Measurements from ENCODE around the gene GK. TPM values are rescaled to one million over a fixed set of nuclear protein-coding genes. Genes with fewer than 3 reads are reported as not detected.

Gene GK
- total RNA-seq, 1 experiment from 2014 or later, result 7.5 TPM

- TF ChIP-seq ZNF423 (CRISPR knock-in tag; IDR thresholded peaks at IDR 0.05) (no peak), HMGA2 (CRISPR knock-in tag; IDR thresholded peaks at IDR 0.05) (no peak), ZNF512 (CRISPR knock-in tag; IDR thresholded peaks at IDR 0.05; ENCODE audit: borderline replicate concordance) (no peak), TEAD1 (CRISPR knock-in tag; IDR thresholded peaks at IDR 0.05) (no peak), FOXK1 (CRISPR knock-in tag; IDR thresholded peaks at IDR 0.05) (no peak), ZNF121 (CRISPR knock-in tag; IDR thresholded peaks at IDR 0.05) (no peak), ZBTB43 (CRISPR knock-in tag; IDR thresholded peaks at IDR 0.05) (no peak), NFATC4 (CRISPR knock-in tag; IDR thresholded peaks at IDR 0.05) (no peak), ZNF671 (CRISPR knock-in tag; IDR thresholded peaks at IDR 0.05) (no peak), SP1 (CRISPR knock-in tag; conservative IDR thresholded peaks at IDR 0.05) (no peak), ESRRA (CRISPR knock-in tag; IDR thresholded peaks at IDR 0.05; ENCODE audit: borderline replicate concordance) (no peak), SOX15 (CRISPR knock-in tag; IDR thresholded peaks at IDR 0.05) (no peak), NR3C1 (CRISPR knock-in tag; conservative IDR thresholded peaks at IDR 0.05; ENCODE audit: low read depth) (no peak), CDX4 (CRISPR knock-in tag; IDR thresholded peaks at IDR 0.05; ENCODE audit: borderline replicate concordance) (no peak), GABPB1 (CRISPR knock-in tag; IDR thresholded peaks at IDR 0.05) (no peak)
- TF ChIP-seq, protein P1, sequence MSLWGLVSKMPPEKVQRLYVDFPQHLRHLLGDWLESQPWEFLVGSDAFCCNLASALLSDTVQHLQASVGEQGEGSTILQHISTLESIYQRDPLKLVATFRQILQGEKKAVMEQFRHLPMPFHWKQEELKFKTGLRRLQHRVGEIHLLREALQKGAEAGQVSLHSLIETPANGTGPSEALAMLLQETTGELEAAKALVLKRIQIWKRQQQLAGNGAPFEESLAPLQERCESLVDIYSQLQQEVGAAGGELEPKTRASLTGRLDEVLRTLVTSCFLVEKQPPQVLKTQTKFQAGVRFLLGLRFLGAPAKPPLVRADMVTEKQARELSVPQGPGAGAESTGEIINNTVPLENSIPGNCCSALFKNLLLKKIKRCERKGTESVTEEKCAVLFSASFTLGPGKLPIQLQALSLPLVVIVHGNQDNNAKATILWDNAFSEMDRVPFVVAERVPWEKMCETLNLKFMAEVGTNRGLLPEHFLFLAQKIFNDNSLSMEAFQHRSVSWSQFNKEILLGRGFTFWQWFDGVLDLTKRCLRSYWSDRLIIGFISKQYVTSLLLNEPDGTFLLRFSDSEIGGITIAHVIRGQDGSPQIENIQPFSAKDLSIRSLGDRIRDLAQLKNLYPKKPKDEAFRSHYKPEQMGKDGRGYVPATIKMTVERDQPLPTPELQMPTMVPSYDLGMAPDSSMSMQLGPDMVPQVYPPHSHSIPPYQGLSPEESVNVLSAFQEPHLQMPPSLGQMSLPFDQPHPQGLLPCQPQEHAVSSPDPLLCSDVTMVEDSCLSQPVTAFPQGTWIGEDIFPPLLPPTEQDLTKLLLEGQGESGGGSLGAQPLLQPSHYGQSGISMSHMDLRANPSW (CRISPR knock-in tag; conservative IDR thresholded peaks at IDR 0.05; ENCODE audit: low read depth), result no peak
- H3K9me3 Mint-ChIP-seq, result no peaks in the 10 kb centered on the region
- DNase-seq (ENCODE audit: low spot score) (no peak), ATAC-seq (no peak)
- H3K27me3 Mint-ChIP-seq (ENCODE audit: low read depth), result no peaks in the 10 kb centered on the region
- no peaks in the 10 kb centered on the region for H3K4me1 Mint-ChIP-seq
- peaks cover 2% of the 10 kb centered on the region for H3K36me3 Mint-ChIP-seq
- H3K4me3 Mint-ChIP-seq, result no peak overlapping the region
- no peak overlapping the region for H3K27ac Mint-ChIP-seq
- CTCF ChIA-PET, result no interaction called here
- POLR2A ChIA-PET, result interaction anchor here (0.7 kb wide), 1 partner anchor 16 kb away, joined by 5 read pairs; no protein-coding TSS in a partner anchor
Observed at GRCh38 chrX:30674799-30675198, 21.6 kb downstream of the GK start.

DNA sequence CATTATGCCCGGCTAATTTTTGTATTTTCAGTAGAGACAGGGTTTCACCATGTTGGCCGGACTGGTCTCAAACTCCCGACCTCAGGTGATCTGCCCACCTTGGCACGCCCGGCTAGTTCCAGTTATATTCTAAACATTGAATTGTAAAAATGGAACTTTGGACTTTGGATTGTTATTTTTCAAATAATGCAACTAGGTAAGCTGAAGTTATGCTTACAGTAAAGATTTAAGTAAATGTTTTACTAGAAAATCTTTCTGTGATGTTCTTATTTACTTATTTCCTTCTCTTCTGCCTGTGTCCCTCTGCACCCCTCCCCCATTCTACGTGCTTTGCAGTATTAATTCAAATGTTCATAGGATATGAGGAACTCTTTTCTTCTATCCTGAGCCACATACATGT is 26.1 kb downstream of the GK start:
- DNase-seq (ENCODE audit: low spot score) (no peak), ATAC-seq (no peak)
- Mint-ChIP-seq H3K4me3 (no peak overlapping the region), H3K4me1 (no peaks in the 10 kb centered on the region), H3K27me3 (ENCODE audit: low read depth) (no peaks in the 10 kb centered on the region), H3K27ac (no peak overlapping the region), H3K9me3 (no peaks in the 10 kb centered on the region), H3K36me3 (no peaks in the 10 kb centered on the region)
- ChIA-PET POLR2A (interaction anchor here (0.7 kb wide), 1 partner anchor 1142 kb away, joined by 3 read pairs; no protein-coding TSS in a partner anchor), CTCF (no interaction called here)
- TF ChIP-seq CBFB (CRISPR knock-in tag; IDR thresholded peaks at IDR 0.05; ENCODE audit: low read depth) (no peak), ZNF138 (CRISPR knock-in tag; conservative IDR thresholded peaks at IDR 0.05) (no peak), SMAD3 (CRISPR knock-in tag; IDR thresholded peaks at IDR 0.05; ENCODE audit: borderline replicate concordance) (no peak), ZNF121 (CRISPR knock-in tag; IDR thresholded peaks at IDR 0.05) (no peak), FOXP1 (CRISPR knock-in tag; IDR thresholded peaks at IDR 0.05; ENCODE audit: borderline replicate concordance) (no peak), ZNF512 (CRISPR knock-in tag; IDR thresholded peaks at IDR 0.05; ENCODE audit: borderline replicate concordance) (no peak), ZNF416 (CRISPR knock-in tag; IDR thresholded peaks at IDR 0.05) (no peak), TP53 (CRISPR knock-in tag; IDR thresholded peaks at IDR 0.05) (no peak), ZNF671 (CRISPR knock-in tag; IDR thresholded peaks at IDR 0.05) (no peak)
- TF ChIP-seq, protein P2, sequence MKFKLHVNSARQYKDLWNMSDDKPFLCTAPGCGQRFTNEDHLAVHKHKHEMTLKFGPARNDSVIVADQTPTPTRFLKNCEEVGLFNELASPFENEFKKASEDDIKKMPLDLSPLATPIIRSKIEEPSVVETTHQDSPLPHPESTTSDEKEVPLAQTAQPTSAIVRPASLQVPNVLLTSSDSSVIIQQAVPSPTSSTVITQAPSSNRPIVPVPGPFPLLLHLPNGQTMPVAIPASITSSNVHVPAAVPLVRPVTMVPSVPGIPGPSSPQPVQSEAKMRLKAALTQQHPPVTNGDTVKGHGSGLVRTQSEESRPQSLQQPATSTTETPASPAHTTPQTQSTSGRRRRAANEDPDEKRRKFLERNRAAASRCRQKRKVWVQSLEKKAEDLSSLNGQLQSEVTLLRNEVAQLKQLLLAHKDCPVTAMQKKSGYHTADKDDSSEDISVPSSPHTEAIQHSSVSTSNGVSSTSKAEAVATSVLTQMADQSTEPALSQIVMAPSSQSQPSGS (CRISPR knock-in tag; IDR thresholded peaks at IDR 0.05; ENCODE audit: borderline replicate concordance, low read depth), result no peak
- TF ChIP-seq, protein P3, sequence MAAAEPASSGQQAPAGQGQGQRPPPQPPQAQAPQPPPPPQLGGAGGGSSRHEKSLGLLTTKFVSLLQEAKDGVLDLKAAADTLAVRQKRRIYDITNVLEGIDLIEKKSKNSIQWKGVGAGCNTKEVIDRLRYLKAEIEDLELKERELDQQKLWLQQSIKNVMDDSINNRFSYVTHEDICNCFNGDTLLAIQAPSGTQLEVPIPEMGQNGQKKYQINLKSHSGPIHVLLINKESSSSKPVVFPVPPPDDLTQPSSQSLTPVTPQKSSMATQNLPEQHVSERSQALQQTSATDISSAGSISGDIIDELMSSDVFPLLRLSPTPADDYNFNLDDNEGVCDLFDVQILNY (CRISPR knock-in tag; IDR thresholded peaks at IDR 0.05), result no peak
